Fibroblast of the aortic adventitia (primary cell): ENCODE measurements around the gene CLEC19A. TPM values are rescaled to one million over a fixed set of nuclear protein-coding genes. Genes with fewer than 3 reads are reported as not detected.

Source experiments
- DNase-seq: peaks from one replicate; pipeline ENCODE4 v3.0.0-alpha.2; 2010; ENCODE audit warnings: low read depth
- H3K4me3 ChIP-seq: 2 replicates; pipeline ENCODE4 v1.5.1; 2011; ENCODE audit warnings: low read depth, mild to moderate bottlenecking, control low read depth, low read length, moderate library complexity
- CTCF ChIP-seq: IDR thresholded peaks from 2 replicates; pipeline ENCODE4 v1.5.1; 2011; ENCODE audit warnings: mild to moderate bottlenecking, low read length, control low read depth, inconsistent platforms; ENCODE audit not compliant: insufficient read depth
- total RNA-seq: library from RNA; depleted of rRNA; stranded (reverse); fragments of >200 nt; gene quantifications from 2 replicates; pipeline ENCODE4 v1.2.3, GENCODE V29; 2012; ENCODE audit warnings: low replicate concordance

CLEC19A gene
- total RNA-seq, 1 donor: not detected

- no peak for DNase-seq
- H3K4me3 ChIP-seq: no peak overlapping the region
- no peak for TF ChIP-seq CTCF
Observed at GRCh38 chr16:19346335-19346922, 60.9 kb downstream of the CLEC19A start.

DNA sequence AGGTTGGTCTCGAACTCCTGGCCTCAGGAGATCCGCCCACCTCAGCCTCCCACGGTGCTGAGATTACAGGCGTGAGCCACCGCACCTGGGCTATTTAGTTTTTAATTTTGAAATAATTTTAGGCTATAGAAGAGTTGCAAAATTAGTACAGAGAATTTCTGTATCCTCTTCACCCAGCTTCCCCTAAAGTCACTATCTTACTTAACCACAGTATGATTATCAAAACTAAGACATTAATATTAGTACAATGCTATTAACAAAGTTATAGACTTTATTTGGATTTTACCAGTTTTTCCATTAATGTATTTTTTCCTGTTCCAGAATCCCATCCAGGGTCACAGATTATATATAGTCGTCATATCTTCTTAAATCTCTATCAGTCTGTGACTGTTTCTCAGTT, 62.6 kb downstream of the CLEC19A start:
- no peak overlapping the region for H3K4me3 ChIP-seq
- DNase-seq: no peak
- no peak for TF ChIP-seq CTCF

GRCh38 chr16:19348578-19349315, 63.2 kb downstream of the CLEC19A start:
- no peak for DNase-seq
- H3K4me3 ChIP-seq: no peak overlapping the region
- no peak for TF ChIP-seq CTCF

GRCh38 chr16:19354371-19354770, 68.8 kb downstream of the CLEC19A start:
- TF ChIP-seq CTCF: no peak
- H3K4me3 ChIP-seq: no peak overlapping the region
- DNase-seq: no peak

GRCh38 chr16:19356024-19356952, 70.8 kb downstream of the CLEC19A start:
- TF ChIP-seq CTCF: no peak
- no peak overlapping the region for H3K4me3 ChIP-seq
- DNase-seq: no peak

DNA sequence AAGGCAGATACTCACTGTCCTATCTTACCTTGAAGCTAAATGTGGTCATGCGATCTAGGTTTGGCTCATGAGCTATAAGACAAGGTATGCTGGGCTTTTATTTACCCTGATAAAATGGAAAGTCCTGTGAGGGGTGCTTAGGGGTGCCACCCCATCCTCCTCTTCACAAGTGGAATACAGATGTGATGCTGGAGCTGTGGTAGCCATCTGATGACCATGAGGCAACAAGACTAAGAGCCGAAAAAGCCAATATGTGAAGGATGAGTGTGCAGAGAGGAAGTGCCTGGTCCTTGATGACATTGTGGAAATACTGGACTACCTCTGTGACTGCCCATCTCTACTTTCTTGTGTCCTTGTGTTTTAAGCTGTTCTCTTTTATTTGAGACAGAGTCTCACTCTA, 74.0 kb downstream of the CLEC19A start:
- no peak for TF ChIP-seq CTCF
- DNase-seq: no peak
- no peak overlapping the region for H3K4me3 ChIP-seq

Other genes starting within 250 kb of the CLEC19A start
- 8.0 and 12.7 TPM in 2 replicates for gene COQ7, start 218.1 kb upstream of the CLEC19A start, total RNA-seq
- 41.1 and 60.1 TPM in 2 replicates for gene ITPRIPL2, start 171.8 kb upstream of the CLEC19A start, total RNA-seq
- under 0.01 TPM in 1 of 2 replicates, not detected in the other for gene SYT17, start 117.5 kb upstream of the CLEC19A start, total RNA-seq
- gene TMC5, start 132.2 kb downstream of the CLEC19A start, total RNA-seq: under 0.01 TPM in 1 of 2 replicates, not detected in the other
- 34.3 and 59.9 TPM in 2 replicates for gene GDE1, start 236.4 kb downstream of the CLEC19A start, total RNA-seq
- 6.5 and 23.3 TPM in 2 replicates for gene CCP110, start 238.2 kb downstream of the CLEC19A start, total RNA-seq